Activated CD4-positive, alpha-beta T cell treated with anti-CD3 and anti-CD28 coated beads for 36 hours (primary cell): ENCODE measurements around the gene IMMT. TPM values are rescaled to one million over a fixed set of nuclear protein-coding genes. Genes with fewer than 3 reads are reported as not detected.

ENCODE experiments used
- ATAC-seq: fragments of 200-7000 bp; cut with Tn5 transposase; one replicate; pipeline ENCODE4 v1.10.0; 2021; ENCODE audit warnings: mild to moderate bottlenecking, moderate library complexity
- CTCF ChIA-PET: fragments of 350-600 bp; sonication (Branson Sonifier 250); formaldehyde crosslinking; loops from one replicate; lab custom pipeline; 2021; ENCODE audit warnings: antibody characterized with exemption; lab: Charles Lee
- POLR2A ChIA-PET: fragments of 350-600 bp; sonication (Branson Sonifier 250); formaldehyde crosslinking; loops from one replicate; lab custom pipeline; 2021; ENCODE audit warnings: antibody characterized with exemption, inconsistent platforms; lab: Charles Lee
- DNase-seq: peaks from one replicate; pipeline ENCODE4 v3.0.0-alpha.2; 2020
- H3K27ac Mint-ChIP-seq: one replicate; pipeline ENCODE4 v1.8.0; 2021; ENCODE audit warnings: mixed read lengths
- H3K27me3 Mint-ChIP-seq: one replicate; pipeline ENCODE4 v1.8.0; 2021; ENCODE audit warnings: mixed read lengths
- H3K36me3 Mint-ChIP-seq: one replicate; pipeline ENCODE4 v1.8.0; 2021; ENCODE audit warnings: low read depth, mixed read lengths
- H3K4me1 Mint-ChIP-seq: one replicate; pipeline ENCODE4 v1.8.0; 2021; ENCODE audit warnings: mixed read lengths
- H3K4me3 Mint-ChIP-seq: one replicate; pipeline ENCODE4 v1.8.0; 2021; ENCODE audit warnings: mild to moderate bottlenecking, moderate library complexity, mixed read lengths
- H3K9me3 Mint-ChIP-seq: one replicate; pipeline ENCODE4 v1.8.0; 2021; ENCODE audit warnings: low read depth, mixed read lengths
- intact Hi-C, 2 experiments: fragments of 100-400 bp; cut with DNase I in 1 of 2; cut with micrococcal nuclease in 1 of 2; formaldehyde crosslinking; loops; one replicate each; pipeline versions ENCODE4 v1.14.2 to v1.15.1; 2022 to 2024; cut with DNase I, micrococcal nuclease
- total RNA-seq, 2 experiments: library from RNA; stranded (reverse); gene quantifications; one replicate each; pipeline ENCODE4 v1.2.3, GENCODE V29; 2021

IMMT gene
- total RNA-seq, 2 experiments from 2014 or later = 172 to 182 TPM

DNA sequence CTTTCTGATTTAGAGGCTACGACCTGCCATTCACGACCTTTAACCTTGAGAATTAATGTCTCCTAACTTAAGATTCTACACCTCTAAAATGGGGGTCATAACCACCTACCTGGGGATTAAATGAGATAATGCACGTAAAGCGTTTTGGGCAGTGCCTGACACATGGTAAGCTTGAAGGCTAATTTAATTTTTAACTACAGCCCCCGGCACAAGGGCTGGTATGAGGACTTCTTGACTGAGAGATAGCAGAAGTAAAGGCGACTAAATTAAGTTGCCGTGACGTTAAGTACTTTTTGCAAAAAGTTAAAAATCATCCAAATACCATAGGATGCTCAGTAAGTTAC, 4.5 kb upstream of the IMMT start:
- no peaks in the 10 kb centered on the region for H3K27me3 Mint-ChIP-seq
- POLR2A ChIA-PET = interaction anchor here (1.3 kb wide), 1 partner anchor 94 kb away, joined by 3 read pairs; the partner anchor contains the start of genes POLR1A and PTCD3
- CTCF ChIA-PET = interaction anchor here (0.7 to 1.1 kb wide), 3 partner anchors 21 to 305 kb away, joined by 3 to 6 read pairs (median 3); no protein-coding TSS in a partner anchor

DNA sequence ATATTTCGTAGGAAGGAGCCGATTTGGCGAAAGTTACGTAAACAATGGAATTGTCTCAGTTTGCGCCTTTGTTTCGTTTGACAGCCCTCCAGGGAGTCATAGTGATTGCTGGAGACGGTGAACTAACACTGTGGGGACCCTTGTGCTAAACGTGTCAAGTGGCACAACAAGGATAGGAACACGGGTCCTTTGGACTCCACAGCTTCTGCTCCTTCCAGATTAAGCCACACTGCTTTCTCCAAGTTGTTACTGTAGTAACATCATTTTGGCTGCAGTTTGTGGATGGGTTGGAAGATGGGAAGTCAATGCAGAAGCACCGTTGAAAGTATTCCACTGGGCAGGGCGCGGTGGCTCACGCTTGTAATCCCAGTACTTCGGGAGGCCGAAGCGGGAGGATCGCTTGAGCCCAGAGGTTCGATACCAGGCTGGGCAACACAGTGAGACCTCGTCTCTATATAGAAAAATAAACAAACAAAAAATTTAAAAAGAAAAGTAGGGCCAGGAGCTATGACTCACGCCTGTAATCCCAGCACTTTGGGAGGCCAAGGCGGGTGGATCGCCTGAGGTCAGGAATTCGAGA, 636 bp upstream of the IMMT start:
- DNase-seq (peak; percentile 16), ATAC-seq (no peak)
- intact Hi-C loops = loop anchor here (1.0 to 10.0 kb wide), 11 partner anchors 91 to 867 kb away; partner anchors contain the start of genes POLR1A (in 2 of the 2), ST3GAL5 (in 2 of the 2), CAPG (in 1 of the 2) and CHMP3 (in 1 of the 2)
- no peaks in the 10 kb centered on the region for H3K9me3 Mint-ChIP-seq
- CTCF ChIA-PET = interaction anchor here (0.8 to 2.1 kb wide), 5 partner anchors 9 to 148 kb away, joined by 3 to 10 read pairs (median 4); partner anchors contain the start of gene PTCD3
- POLR2A ChIA-PET = interaction anchor here (0.5 to 2.4 kb wide), 4 partner anchors 54 to 245 kb away, joined by 3 to 12 read pairs (median 4); partner anchors contain the start of gene PTCD3
- peaks cover 26% of the 10 kb centered on the region for H3K36me3 Mint-ChIP-seq
- H3K27ac Mint-ChIP-seq = peak overlapping the region; percentile 92
- H3K4me3 Mint-ChIP-seq = peak overlapping the region; percentile 81
- peaks cover 41% of the 10 kb centered on the region for H3K4me1 Mint-ChIP-seq
- H3K27me3 Mint-ChIP-seq = no peaks in the 10 kb centered on the region

More for the DNA sequence above, 4.5 kb upstream of the IMMT start:
- Mint-ChIP-seq H3K4me3 (peak overlapping the region; percentile 90), H3K36me3 (peaks cover 19% of the 10 kb centered on the region), H3K4me1 (peaks cover 33% of the 10 kb centered on the region), H3K9me3 (no peaks in the 10 kb centered on the region), H3K27ac (peak overlapping the region; percentile 94)
- DNase-seq (no peak), ATAC-seq (no peak)
- intact Hi-C loops = loop anchor here (1.0 to 10.0 kb wide), 7 partner anchors 95 to 845 kb away; partner anchors contain the start of genes C2orf68 (in 1 of the 2), CAPG (in 1 of the 2), ELMOD3 (in 1 of the 2) and POLR1A (in 1 of the 2)

DNA sequence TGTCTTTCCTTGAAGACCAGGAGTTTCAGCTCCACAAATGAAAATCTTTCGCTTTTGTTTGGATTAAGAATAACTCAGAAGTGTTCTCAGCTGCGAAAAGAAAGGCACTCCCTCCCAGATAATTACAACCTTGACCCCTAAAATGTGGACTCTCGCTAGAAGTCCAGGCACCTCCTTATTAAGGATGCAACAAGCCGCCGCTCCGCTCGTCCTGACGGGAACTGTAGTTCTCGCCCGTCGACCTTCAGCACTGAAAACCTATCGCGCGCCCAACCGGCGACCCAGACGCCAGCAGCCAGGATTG, 559 bp downstream of the IMMT start:
- CTCF ChIA-PET = interaction anchor here (0.6 to 2.1 kb wide), 8 partner anchors 9 to 214 kb away, joined by 3 to 10 read pairs (median 4); partner anchors contain the start of gene PTCD3
- Mint-ChIP-seq H3K27me3 (no peaks in the 10 kb centered on the region), H3K4me1 (peaks cover 48% of the 10 kb centered on the region), H3K4me3 (peak overlapping the region; percentile 81), H3K27ac (peak overlapping the region; percentile 92), H3K9me3 (no peaks in the 10 kb centered on the region), H3K36me3 (peaks cover 36% of the 10 kb centered on the region)
- no peak for DNase-seq
- ATAC-seq = no peak
- POLR2A ChIA-PET = interaction anchor here (1.9 to 2.4 kb wide), 2 partner anchors 9 to 88 kb away, joined by 5 to 12 read pairs; partner anchors contain the start of gene PTCD3
- intact Hi-C loops = loop anchor here (1.0 to 10.0 kb wide), 11 partner anchors 89 to 866 kb away; partner anchors contain the start of genes POLR1A (in 2 of the 2), ST3GAL5 (in 2 of the 2), CAPG (in 1 of the 2) and CHMP3 (in 1 of the 2)

DNA sequence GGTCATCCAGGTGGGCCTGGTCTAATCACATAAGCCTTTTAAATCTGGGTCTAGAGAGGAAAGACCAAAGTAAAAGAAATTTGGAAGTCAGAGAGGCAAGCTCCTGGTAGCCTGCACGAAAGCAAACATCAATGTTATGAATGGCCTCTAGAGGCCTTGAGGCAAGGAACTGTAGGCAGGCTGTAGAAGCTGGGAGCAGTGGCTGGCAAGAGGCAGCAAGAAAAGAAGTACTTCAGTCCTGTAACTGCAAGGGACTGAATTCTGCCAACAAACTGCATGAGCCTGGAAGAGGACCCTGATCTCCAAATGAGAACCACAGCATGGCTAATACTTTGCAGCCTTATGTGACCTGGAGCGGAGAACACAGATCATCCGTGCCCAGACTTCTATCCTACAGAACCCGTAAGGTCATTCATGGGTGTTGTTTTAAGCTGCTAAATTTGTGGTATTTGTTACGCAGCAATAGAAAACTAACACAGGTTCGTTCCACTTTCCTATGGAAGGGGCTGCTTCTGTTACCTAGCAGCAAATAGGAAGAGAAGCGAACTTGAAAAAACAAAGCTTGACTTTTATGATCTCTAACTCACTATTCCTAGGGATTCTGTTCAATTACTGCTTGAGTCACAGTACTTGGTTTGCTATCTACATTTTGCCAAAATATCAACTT, 1.2 kb downstream of the IMMT start:
- H3K4me3 Mint-ChIP-seq = peak overlapping the region; percentile 81
- H3K4me1 Mint-ChIP-seq = peaks cover 53% of the 10 kb centered on the region
- peak; percentile 20 for DNase-seq
- H3K27me3 Mint-ChIP-seq = no peaks in the 10 kb centered on the region
- ChIA-PET CTCF (interaction anchor here (0.6 to 2.1 kb wide), 9 partner anchors 9 to 213 kb away, joined by 3 to 10 read pairs (median 3); no protein-coding TSS in a partner anchor), POLR2A (interaction anchor here (0.6 to 2.4 kb wide), 3 partner anchors 9 to 286 kb away, joined by 3 to 12 read pairs (median 5); partner anchors contain the start of gene PTCD3)
- H3K36me3 Mint-ChIP-seq = peaks cover 40% of the 10 kb centered on the region
- ATAC-seq = no peak
- intact Hi-C loops = loop anchor here (2.0 to 10.0 kb wide), 7 partner anchors 305 to 865 kb away; partner anchors contain the start of genes ST3GAL5 (in 2 of the 2), CAPG (in 1 of the 2), CHMP3 (in 1 of the 2) and ELMOD3 (in 1 of the 2)
- H3K9me3 Mint-ChIP-seq = no peaks in the 10 kb centered on the region
- H3K27ac Mint-ChIP-seq = peak overlapping the region; percentile 92

DNA sequence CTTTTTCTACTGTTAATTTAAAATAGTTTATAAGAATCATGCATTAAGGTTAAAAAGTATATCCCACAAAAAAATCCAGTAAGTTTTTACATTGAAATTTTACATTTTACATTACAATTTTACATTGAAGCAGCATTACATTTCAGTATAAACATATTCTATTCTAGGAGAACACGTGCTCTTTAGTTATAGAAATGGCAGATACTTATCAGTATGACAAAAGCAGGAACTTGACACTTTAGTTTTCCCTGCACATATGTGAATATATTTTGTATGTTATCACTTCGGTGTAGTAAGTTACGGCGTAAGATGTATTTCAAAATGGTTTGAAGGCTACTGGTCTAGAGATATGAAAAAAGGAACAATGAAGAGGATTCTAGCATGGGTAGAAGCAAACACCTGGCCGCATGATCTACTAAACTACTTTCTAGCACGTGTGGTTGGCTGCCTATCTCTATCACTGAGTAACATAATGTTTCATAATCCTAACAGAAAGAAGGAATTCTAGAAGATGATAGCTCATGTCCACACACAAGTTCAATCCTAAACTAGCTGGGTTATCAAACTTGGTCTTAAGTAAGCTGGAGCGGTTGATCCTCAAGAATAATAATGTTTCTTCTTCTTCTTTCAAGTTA, 5.4 kb downstream of the IMMT start:
- no peak overlapping the region for H3K4me3 Mint-ChIP-seq
- peaks cover 64% of the 10 kb centered on the region for H3K36me3 Mint-ChIP-seq
- intact Hi-C loops = loop anchor here (10.0 kb wide), 3 partner anchors 305 to 835 kb away; partner anchors contain the start of genes CAPG (in 1 of the 2), ELMOD3 (in 1 of the 2), RETSAT (in 1 of the 2) and SH2D6 (in 1 of the 2)
- ChIA-PET POLR2A (interaction anchor here (0.5 kb wide), 1 partner anchor 546 kb away, joined by 3 read pairs; no protein-coding TSS in a partner anchor), CTCF (interaction anchor here (0.7 kb wide), 1 partner anchor 220 kb away, joined by 4 read pairs; no protein-coding TSS in a partner anchor)
- DNase-seq (no peak), ATAC-seq (no peak)
- no peaks in the 10 kb centered on the region for H3K9me3 Mint-ChIP-seq
- H3K27me3 Mint-ChIP-seq = no peaks in the 10 kb centered on the region
- H3K4me1 Mint-ChIP-seq = peaks cover 84% of the 10 kb centered on the region
- no peak overlapping the region for H3K27ac Mint-ChIP-seq

DNA sequence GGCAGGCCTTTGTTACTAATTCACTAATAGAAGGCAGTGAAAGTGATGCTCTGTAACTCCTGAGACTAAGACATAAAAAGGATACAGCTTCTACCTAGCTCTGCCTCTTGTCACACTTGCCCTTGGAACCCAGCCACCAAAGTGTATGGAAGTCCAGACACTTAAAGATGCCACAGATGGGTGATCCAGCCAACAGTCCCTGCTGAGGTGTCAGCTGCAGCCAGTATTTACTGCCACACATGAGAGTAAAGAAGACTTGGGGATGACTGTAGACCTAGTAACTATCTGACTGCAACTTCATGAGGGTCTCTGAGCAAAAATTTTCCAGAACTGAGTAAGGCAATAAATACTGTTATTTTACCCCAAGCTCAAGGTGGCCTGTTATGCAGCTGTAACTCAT, 8.8 kb downstream of the IMMT start:
- POLR2A ChIA-PET = interaction anchor here (0.6 kb wide), 1 partner anchor 83 kb away, joined by 5 read pairs; no protein-coding TSS in a partner anchor
- peaks cover 81% of the 10 kb centered on the region for H3K4me1 Mint-ChIP-seq
- intact Hi-C loops = no loop called here
- H3K27ac Mint-ChIP-seq = peak overlapping the region; percentile 94
- H3K9me3 Mint-ChIP-seq = no peaks in the 10 kb centered on the region
- H3K27me3 Mint-ChIP-seq = no peaks in the 10 kb centered on the region
- ATAC-seq (peak; percentile 71), DNase-seq (peak; percentile 31)
- H3K36me3 Mint-ChIP-seq = peaks cover 50% of the 10 kb centered on the region
- CTCF ChIA-PET = interaction anchor here (1.1 to 1.4 kb wide), 2 partner anchors 10 to 35 kb away, joined by 4 to 5 read pairs; no protein-coding TSS in a partner anchor
- H3K4me3 Mint-ChIP-seq = no peak overlapping the region

DNA sequence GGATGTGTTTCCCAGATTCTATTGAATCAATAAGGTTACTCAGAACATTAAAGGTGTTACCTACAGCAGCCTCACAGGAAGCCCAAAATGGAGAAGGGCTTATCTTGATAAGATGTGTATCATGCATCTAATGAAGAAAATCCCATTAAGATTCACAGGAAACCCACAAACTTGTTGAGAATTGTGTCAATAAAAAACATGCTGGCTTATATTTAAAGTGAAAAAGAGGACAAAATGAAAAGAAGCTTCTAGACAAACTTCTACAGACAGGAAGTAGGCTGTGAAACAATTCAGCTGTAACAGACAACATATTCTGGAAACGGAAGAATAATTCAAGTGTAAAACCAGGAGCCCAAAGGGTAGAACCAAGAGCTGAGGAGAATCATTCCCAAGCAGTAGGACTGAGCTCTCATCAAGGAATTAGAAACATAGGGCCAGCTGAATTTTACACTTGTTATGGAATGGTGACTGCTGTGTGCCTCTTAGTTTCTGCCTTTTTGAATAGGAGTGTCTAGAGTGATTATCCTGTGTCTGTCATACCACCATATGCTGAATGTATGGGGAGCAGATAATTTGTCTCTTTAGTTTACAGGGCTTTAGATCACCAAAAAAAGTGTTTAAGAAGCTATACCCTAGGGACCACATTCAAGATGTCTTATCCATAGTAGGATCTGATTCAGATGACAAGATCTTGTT, 9.6 kb downstream of the IMMT start:
- Mint-ChIP-seq H3K36me3 (peaks cover 43% of the 10 kb centered on the region), H3K9me3 (no peaks in the 10 kb centered on the region), H3K4me3 (peak overlapping the region; percentile 61), H3K27me3 (no peaks in the 10 kb centered on the region), H3K27ac (peak overlapping the region; percentile 94), H3K4me1 (peaks cover 73% of the 10 kb centered on the region)
- intact Hi-C loops = loop anchor here in 1 of 2 experiments (2.0 kb wide), 1 partner anchor 79 kb away; the partner anchor contains the start of gene PTCD3
- ATAC-seq (peak; percentile 53), DNase-seq (no peak)
- CTCF ChIA-PET = interaction anchor here (1.0 to 1.5 kb wide), 3 partner anchors 9 to 186 kb away, joined by 3 to 10 read pairs (median 5); partner anchors contain the start of gene IMMT
- POLR2A ChIA-PET = interaction anchor here (0.6 to 1.6 kb wide), 2 partner anchors 8 to 698 kb away, joined by 4 to 5 read pairs; no protein-coding TSS in a partner anchor

DNA sequence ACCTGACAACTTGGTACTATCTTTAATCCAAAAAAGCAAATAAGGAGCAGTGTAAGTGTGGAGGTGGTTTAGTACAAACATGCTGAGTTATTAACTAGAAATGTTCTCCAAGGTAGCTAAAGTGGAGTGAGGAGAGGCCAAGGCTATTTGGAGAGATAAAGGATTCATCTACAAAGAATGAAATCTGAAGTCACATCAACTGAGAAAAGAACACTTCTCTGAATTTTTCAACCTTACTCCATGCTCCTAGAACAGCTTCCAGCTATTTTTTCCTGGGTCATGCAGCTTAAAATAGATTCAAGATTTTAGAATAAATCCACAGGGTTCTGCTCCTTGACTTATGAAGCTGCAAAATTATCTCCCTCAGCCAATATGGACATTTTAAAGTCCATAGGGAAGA, 18.7 kb downstream of the IMMT start:
- ChIA-PET POLR2A (interaction anchor here (0.9 kb wide), 1 partner anchor 62 kb away, joined by 3 read pairs; no protein-coding TSS in a partner anchor), CTCF (interaction anchor here (0.6 to 1.0 kb wide), 2 partner anchors 192 to 469 kb away, joined by 3 to 4 read pairs; no protein-coding TSS in a partner anchor)
- H3K27ac Mint-ChIP-seq = no peak overlapping the region
- intact Hi-C loops = no loop called here
- no peaks in the 10 kb centered on the region for H3K27me3 Mint-ChIP-seq
- H3K4me1 Mint-ChIP-seq = peaks cover 4% of the 10 kb centered on the region
- ATAC-seq = no peak
- no peaks in the 10 kb centered on the region for H3K9me3 Mint-ChIP-seq
- no peak for DNase-seq
- H3K36me3 Mint-ChIP-seq = peaks cover 50% of the 10 kb centered on the region
- H3K4me3 Mint-ChIP-seq = no peak overlapping the region

DNA sequence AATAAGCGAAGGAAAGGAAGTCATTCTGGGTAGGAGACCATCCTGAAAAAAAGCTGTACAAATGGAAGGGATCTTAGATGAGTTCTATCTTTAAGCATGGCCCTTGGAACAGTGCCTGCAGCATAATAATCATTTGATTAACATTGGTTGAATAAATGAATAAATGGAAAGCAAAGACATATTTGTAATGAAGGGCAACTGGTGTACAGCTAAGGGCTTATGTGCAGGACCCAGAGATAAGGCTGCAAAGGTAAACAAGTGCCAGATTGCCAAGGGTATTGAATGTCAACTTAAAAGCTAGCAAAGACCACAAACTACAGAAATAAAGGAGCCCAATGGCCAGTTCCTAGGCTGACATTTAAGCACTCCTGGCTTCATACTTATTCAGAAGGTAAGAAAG, 19.4 kb downstream of the IMMT start:
- intact Hi-C loops = no loop called here
- no peak for ATAC-seq
- no peaks in the 10 kb centered on the region for H3K27me3 Mint-ChIP-seq
- ChIA-PET CTCF (interaction anchor here (0.5 to 0.6 kb wide), 2 partner anchors 193 to 340 kb away, joined by 4 read pairs; no protein-coding TSS in a partner anchor), POLR2A (interaction anchor here (0.9 kb wide), 1 partner anchor 61 kb away, joined by 3 read pairs; no protein-coding TSS in a partner anchor)
- no peaks in the 10 kb centered on the region for H3K9me3 Mint-ChIP-seq
- DNase-seq = no peak
- H3K36me3 Mint-ChIP-seq = peaks cover 55% of the 10 kb centered on the region
- peaks cover 4% of the 10 kb centered on the region for H3K4me1 Mint-ChIP-seq
- H3K4me3 Mint-ChIP-seq = no peak overlapping the region
- H3K27ac Mint-ChIP-seq = no peak overlapping the region

DNA sequence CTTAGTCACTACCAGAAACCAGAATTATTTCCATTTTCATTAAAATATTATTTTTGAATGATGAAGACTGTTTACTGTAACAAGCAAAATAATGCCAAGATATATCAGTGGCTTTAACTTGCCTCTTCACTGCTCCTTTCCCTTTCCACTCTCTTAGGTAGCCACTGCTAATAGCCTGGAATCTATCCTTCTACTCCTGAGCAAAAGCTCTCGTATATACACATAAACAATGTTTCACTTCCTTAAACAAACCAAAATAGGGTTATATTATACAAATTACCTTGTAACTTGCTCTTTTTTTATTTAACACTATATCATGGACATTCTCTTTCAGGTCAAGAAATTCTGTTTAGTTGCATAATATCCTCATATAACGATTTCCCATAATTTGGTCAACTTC, 20.8 kb downstream of the IMMT start:
- H3K27me3 Mint-ChIP-seq = no peaks in the 10 kb centered on the region
- CTCF ChIA-PET = no interaction called here
- H3K4me3 Mint-ChIP-seq = no peak overlapping the region
- peaks cover 4% of the 10 kb centered on the region for H3K4me1 Mint-ChIP-seq
- DNase-seq = no peak
- POLR2A ChIA-PET = no interaction called here
- H3K9me3 Mint-ChIP-seq = no peaks in the 10 kb centered on the region
- ATAC-seq = no peak
- intact Hi-C loops = no loop called here
- H3K27ac Mint-ChIP-seq = no peak overlapping the region
- H3K36me3 Mint-ChIP-seq = peaks cover 57% of the 10 kb centered on the region
